KMS-11 (cell line): ENCODE data around the gene PTPN14.

Experiments used
- H2AFZ ChIP-seq: fragments of 200-600 bp; sonication (generic); 2 replicates; pipeline ENCODE4 v1.6.1; 2016; ENCODE audit warnings: antibody characterized with exemption, mixed run types, low read depth
- H3K27ac ChIP-seq: fragments of 200-600 bp; sonication (generic); 2 replicates; pipeline ENCODE4 v1.6.1; 2016; ENCODE audit warnings: mild to moderate bottlenecking, mixed run types
- H3K27me3 ChIP-seq: fragments of 200-600 bp; sonication (generic); 2 replicates; pipeline ENCODE4 v1.6.1; 2017; ENCODE audit warnings: mild to moderate bottlenecking, low read depth, mixed run types, moderate library complexity; ENCODE audit not compliant: insufficient read depth
- H3K36me3 ChIP-seq: fragments of 200-600 bp; sonication (generic); 2 replicates; pipeline ENCODE4 v1.6.1; 2017; ENCODE audit warnings: mild to moderate bottlenecking, mixed run types; ENCODE audit not compliant: insufficient read depth
- H3K4me1 ChIP-seq: fragments of 200-600 bp; sonication (generic); 2 replicates; pipeline ENCODE4 v1.6.1; 2016; ENCODE audit warnings: mild to moderate bottlenecking, low read depth, mixed run types; ENCODE audit not compliant: poor library complexity, severe bottlenecking
- H3K4me2 ChIP-seq: fragments of 200-600 bp; sonication (generic); 2 replicates; pipeline ENCODE4 v1.7.0; 2016; ENCODE audit warnings: mild to moderate bottlenecking, mixed run types
- H3K4me3 ChIP-seq: fragments of 200-600 bp; sonication (generic); IDR thresholded peaks from 2 replicates; pipeline ENCODE4 v1.6.1; 2017; ENCODE audit warnings: low read depth, low read length, mixed read lengths; ENCODE audit not compliant: insufficient read depth
- H3K79me2 ChIP-seq: fragments of 200-600 bp; sonication (generic); 2 replicates; pipeline ENCODE4 v1.6.1; 2016; ENCODE audit warnings: low read depth, mixed run types; ENCODE audit not compliant: insufficient read depth
- H3K9ac ChIP-seq: fragments of 200-600 bp; sonication (generic); 2 replicates; pipeline ENCODE4 v1.6.1; 2016; ENCODE audit warnings: mild to moderate bottlenecking, mixed run types
- H4K20me1 ChIP-seq: fragments of 200-600 bp; sonication (generic); 2 replicates; pipeline ENCODE4 v1.6.1; 2016; ENCODE audit warnings: mild to moderate bottlenecking, mixed run types; ENCODE audit not compliant: insufficient read depth
- CTCF ChIP-seq: fragments of 200-600 bp; sonication (generic); conservative IDR thresholded peaks from 2 replicates; pipeline ENCODE4 v1.6.1; 2017; ENCODE audit warnings: low read depth, mild to moderate bottlenecking, antibody characterized with exemption, low read length, moderate library complexity, mixed read lengths

PTPN14 gene

GRCh38 chr1:214445831-214446614 lies 105.4 kb downstream of the PTPN14 start:
- H3K9ac ChIP-seq = no peak overlapping the region
- H3K4me1 ChIP-seq = no peaks in the 10 kb centered on the region
- H3K4me2 ChIP-seq = no peak overlapping the region
- TF ChIP-seq CTCF = no peak
- H4K20me1 ChIP-seq = no peaks in the 10 kb centered on the region
- H3K79me2 ChIP-seq = no peaks in the 10 kb centered on the region
- H3K27ac ChIP-seq = no peak overlapping the region
- no peaks in the 10 kb centered on the region for H3K27me3 ChIP-seq
- no peaks in the 10 kb centered on the region for H3K36me3 ChIP-seq
- no peak overlapping the region for H2AFZ ChIP-seq
- H3K4me3 ChIP-seq = no peak overlapping the region

GRCh38 chr1:214445199-214445598 lies 106.2 kb downstream of the PTPN14 start:
- no peaks in the 10 kb centered on the region for H4K20me1 ChIP-seq
- no peak overlapping the region for H3K4me2 ChIP-seq
- peaks cover under 1% of the 10 kb centered on the region for H3K4me1 ChIP-seq
- H2AFZ ChIP-seq = no peak overlapping the region
- H3K36me3 ChIP-seq = no peaks in the 10 kb centered on the region
- H3K27ac ChIP-seq = no peak overlapping the region
- no peaks in the 10 kb centered on the region for H3K27me3 ChIP-seq
- no peak for TF ChIP-seq CTCF
- no peak overlapping the region for H3K9ac ChIP-seq
- no peak overlapping the region for H3K4me3 ChIP-seq
- no peaks in the 10 kb centered on the region for H3K79me2 ChIP-seq

GRCh38 chr1:214444182-214444939 lies 107.0 kb downstream of the PTPN14 start:
- Histone ChIP-seq H3K4me3 (no peak overlapping the region), H2AFZ (no peak overlapping the region), H3K79me2 (no peaks in the 10 kb centered on the region), H3K27me3 (no peaks in the 10 kb centered on the region), H3K9ac (no peak overlapping the region), H4K20me1 (no peaks in the 10 kb centered on the region), H3K27ac (no peak overlapping the region), H3K4me2 (no peak overlapping the region), H3K36me3 (no peaks in the 10 kb centered on the region), H3K4me1 (peaks cover 9% of the 10 kb centered on the region)
- no peak for TF ChIP-seq CTCF

- no peaks in the 10 kb centered on the region for H3K79me2 ChIP-seq
- no peaks in the 10 kb centered on the region for H3K27me3 ChIP-seq
- H3K4me3 ChIP-seq = no peak overlapping the region
- no peak overlapping the region for H3K9ac ChIP-seq
- H3K4me2 ChIP-seq = no peak overlapping the region
- H3K27ac ChIP-seq = no peak overlapping the region
- no peaks in the 10 kb centered on the region for H4K20me1 ChIP-seq
- no peaks in the 10 kb centered on the region for H3K36me3 ChIP-seq
- peaks cover 24% of the 10 kb centered on the region for H3K4me1 ChIP-seq
- H2AFZ ChIP-seq = no peak overlapping the region
- TF ChIP-seq CTCF = no peak
Measured at GRCh38 chr1:214441119-214441518, 110.3 kb downstream of the PTPN14 start.
